NCI-H82 (cell line): ENCODE data around the gene HNRNPA1L2.
"Not testable (repeated sequence)": the region's sequence is repeated elsewhere in the genome, so short reads cannot be mapped to it uniquely, and the experiment has no call there.

Experiments
- DNase-seq: peaks from one replicate; lab custom pipeline; 2025; lab: John Stamatoyannopoulos, UW

Gene HNRNPA1L2

GRCh38 chr13:52642131-52642530 lies at the start of gene HNRNPA1L2:
HNRNPA1L2 (plus strand) TSS chr13:52642431; CDS start chr13:52642493, 62 bp downstream.
- DNase-seq = no peak

DNA sequence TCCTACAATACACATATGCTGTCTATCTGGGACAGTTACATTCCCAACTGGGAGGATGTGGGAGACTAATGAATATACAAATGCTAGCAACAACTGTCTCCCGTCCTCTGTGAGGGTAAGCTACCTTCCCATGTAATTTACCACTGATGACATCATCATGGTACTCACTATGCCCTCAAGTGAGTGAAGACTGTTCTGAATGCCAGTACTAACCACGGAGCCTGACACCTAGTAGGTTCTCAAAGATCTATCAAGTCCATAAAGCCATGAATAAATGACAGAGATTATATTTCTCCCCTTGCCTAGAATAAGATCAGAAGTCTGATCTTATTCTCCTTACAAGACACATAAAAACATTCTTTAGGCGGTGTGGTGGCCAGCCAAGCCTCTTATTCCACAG lies 49.1 kb upstream of the HNRNPA1L2 start:
- not testable (repeated sequence) for DNase-seq

- DNase-seq = not testable (repeated sequence)
Measured at GRCh38 chr13:52593812-52594211, 48.4 kb upstream of the HNRNPA1L2 start.

- not testable (repeated sequence) for DNase-seq
Measured at GRCh38 chr13:52594295-52594694, 47.9 kb upstream of the HNRNPA1L2 start.

DNA sequence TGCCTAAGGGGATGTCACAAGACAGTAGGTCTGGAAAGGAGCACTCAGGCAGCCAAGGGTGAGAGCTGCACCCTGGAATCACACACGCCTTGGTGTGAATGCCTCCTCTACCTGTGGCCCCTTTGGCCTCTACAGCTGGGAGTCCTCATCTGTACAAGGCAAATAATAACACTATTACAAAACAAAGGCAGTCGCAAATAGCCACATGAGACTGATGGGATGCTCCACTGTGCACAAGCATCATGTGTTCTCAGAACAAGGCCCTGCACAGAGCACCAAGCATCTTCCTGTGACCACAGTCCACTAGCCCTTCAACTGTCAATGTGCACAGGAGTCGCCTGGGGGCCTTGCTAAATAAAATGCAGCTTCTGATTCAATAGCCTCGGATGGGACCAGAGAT lies 44.6 kb upstream of the HNRNPA1L2 start:
- no peak for DNase-seq

DNA sequence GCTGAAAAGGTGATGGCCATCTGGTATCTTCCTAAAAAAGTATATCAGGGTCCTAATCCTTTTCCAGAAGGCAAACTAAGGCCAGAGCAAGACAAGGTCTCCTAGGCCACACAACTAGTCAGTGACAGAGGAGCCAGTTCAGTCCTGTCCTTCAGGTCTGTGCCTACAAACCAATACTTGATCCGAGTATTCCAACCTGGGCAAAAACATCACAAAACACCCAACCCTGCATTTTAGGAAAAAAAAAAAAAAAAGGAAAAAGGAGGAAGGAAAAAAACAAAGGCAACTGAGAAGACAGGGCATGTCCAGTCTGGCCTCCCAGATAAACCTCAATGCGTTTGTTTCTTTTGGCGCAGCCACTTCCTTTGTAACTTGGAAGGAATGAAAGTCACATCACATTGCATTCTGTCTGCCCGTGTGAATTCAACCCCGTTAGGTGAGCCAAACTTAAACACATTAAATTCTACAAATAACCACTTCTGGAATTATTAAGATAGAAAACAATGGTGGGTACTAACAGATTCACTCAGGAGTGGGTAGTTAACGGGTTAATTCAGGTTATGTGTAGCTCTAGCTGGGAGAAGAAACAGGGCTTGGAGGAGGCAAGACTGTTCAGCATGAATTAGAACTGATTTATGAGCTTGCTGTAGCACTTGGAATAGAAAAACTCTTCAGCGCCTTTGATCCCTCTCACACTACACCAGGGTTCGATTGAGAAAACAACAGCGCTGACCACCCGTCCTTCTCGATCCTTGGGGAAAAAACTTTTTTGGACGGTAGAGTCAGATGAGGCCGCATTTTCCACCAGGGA lies 43.0 kb upstream of the HNRNPA1L2 start:
- peak; percentile 79 for DNase-seq

DNA sequence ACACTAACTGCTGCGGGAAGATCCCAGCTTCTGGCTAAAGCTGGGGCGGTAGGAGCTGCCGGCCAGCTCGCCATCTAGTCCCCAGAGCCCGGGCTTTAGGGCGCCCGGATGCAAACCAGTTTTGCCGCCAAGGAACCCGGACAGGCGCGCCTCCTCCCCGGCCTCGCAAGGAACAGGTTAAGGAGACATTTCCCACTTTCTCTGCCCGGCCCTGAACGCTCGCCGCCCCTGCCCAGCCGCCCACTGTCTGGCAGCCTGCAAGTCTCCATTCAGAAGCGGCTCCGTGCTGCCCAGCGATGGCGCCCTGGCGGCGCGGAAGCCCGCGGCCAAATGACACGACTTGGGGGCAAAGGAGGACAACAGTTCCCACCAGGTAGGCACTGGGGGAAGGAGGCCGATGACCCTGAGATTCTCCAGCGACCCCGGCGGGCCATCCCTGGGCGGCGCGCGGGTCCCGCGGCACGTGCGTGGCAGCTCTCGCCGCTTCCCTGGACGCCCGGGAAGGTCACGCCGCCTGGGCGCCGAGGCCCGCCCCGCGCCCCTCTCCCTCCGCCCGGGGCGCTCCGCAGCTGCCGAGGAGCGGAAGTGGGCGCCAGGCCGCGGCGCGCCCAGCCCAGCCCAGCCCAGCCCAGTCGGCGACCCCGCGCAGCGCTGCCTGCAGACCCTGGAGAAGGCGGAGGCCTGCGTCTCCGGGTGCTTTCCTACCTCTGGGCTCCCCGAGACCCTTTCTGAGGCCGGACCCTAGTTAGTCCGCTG lies 42.2 kb upstream of the HNRNPA1L2 start:
- peak; percentile 79 for DNase-seq

DNA sequence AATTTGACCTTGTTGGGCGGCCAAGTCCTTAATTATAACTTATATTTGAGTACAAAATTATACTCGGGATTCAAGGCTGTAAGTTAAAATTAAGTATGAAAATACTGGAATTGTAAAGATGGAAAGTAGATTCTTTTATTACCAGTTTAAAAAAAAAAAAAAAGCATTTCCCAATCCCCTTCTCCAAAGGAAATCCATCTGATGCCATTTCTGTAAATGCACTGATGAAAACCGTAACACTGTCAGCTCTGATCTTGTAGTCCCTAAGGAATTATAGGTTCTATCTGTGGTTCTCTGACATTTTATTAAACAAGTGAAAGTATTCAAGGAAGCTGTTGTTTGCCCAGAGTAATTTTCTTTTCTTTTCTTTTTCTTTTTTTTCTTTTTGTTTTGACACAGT lies 41.6 kb upstream of the HNRNPA1L2 start:
- DNase-seq = no peak

DNA sequence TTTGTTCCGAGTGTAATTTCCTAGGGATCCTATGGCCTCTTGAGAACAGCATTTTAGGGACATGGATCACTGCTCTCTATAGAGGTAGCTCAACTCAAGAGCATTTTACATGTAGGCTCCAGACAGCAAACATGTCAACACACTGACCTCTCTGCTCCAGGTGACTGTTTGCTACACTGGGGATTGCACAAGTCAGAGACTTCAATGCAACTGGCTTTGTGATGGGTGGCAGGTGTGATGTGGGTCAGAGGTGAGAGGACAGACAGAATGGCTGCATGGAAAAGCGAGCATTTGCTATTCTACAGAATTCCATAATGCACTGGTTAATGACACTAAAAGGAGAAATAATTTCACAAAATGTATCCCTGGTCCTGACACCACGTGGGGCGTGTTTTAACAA lies 38.9 kb upstream of the HNRNPA1L2 start:
- not testable (repeated sequence) for DNase-seq

DNA sequence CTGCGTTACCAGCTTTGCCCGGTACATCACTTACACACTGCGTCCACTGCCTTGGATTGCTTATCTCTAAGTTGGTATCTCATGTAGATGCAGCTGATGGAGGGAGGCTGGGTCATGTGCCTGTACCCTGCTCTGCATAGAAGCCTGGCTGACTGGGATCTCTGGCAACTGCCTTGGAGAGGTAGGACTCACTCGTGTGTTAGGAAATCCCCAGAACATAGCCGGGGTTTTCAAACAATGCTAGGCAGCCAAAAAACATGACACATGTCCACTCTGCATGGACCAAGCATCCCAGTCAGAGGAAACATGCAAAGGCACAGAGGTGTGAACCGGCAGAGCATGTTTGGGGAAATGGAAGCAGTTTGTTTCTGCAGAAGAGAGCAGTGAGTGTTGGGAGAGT lies 36.1 kb upstream of the HNRNPA1L2 start:
- not testable (repeated sequence) for DNase-seq

GRCh38 chr13:52606795-52607194 lies 35.4 kb upstream of the HNRNPA1L2 start:
- DNase-seq = not testable (repeated sequence)

DNA sequence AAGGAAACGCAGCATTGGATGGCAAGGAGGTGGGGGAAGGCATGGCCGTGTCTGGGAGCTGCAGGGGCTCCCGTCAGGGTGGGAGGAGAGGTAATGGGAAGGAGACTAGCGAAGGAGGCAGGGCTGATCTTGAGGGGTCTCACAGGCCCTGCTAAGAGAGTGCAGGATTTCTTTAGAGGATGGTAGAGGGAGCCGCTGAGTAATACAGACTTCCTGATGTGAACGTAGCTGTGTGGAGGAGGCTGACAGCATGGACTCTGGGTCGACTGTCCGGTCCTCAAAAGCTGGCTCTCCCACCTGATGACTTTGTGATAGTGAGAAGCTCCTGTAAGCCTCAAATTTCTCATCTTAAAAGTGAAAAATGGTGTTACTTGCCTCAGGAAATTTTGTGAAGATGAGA lies 34.0 kb upstream of the HNRNPA1L2 start:
- DNase-seq = peak; percentile 36

DNA sequence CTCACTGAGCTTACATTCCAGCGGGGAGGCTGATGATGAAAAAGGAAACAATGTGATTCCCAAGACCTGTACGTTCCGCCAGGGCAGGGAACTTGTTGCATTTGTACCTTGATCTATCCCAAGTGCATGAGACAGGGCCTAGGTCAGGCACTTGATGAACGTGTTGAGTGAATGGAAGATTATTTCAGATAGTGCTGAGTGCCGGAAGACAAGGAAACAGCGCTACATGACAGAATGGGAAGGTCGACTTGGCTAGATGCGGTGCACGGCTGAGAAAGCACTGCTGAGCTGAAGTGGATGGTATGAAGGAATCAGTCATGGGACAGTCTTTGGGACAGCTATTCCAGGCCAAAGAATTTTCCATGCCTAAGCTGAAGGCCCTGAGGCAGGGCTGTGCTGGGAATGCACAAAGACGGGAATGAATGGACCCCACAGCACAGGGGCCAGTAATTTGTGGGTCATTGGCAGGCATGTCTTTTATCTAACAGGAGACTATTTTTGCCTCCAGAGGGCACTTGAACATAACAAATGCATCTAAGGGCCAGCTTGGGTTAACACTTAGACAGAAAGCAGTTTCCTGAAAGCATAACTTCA lies 33.1 kb upstream of the HNRNPA1L2 start:
- peak; percentile 68 for DNase-seq

GRCh38 chr13:52610158-52610557 lies 32.1 kb upstream of the HNRNPA1L2 start:
- not testable (repeated sequence) for DNase-seq

DNA sequence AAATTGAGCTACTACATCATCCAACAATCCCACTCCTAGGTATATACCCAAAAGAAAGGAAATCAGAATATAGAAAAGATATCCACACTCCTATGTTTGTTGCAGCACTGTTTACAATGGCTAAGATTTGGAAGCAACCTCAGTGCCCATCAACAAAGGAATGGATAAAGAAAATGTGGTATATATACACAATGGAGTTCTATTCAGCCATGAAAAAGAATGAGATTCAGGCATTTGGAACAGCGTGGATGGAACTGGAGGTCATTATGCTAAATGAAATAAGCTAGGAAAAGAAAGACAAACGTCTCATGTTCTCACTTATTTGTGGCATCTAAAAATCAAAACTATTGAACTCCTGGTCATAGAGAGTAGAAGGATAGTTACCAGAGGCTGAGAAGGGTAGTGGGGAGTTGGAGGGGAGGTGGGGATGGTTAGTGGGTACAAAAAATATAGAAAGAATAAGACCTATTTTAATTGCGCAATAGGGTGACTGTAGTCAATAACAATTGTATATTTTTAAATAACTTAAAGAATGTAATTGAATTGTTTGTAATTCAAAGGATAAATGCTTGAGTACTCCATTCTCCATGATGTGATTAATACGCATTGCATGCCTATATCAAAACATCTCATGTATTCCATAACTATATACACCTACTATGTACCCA lies 27.0 kb upstream of the HNRNPA1L2 start:
- no peak for DNase-seq

GRCh38 chr13:52615812-52616211 lies 26.4 kb upstream of the HNRNPA1L2 start:
- peak; percentile 43 for DNase-seq

- peak; percentile 98 for DNase-seq
Measured at GRCh38 chr13:52617070-52618060, 24.9 kb upstream of the HNRNPA1L2 start.

GRCh38 chr13:52631083-52631690 lies 11.0 kb upstream of the HNRNPA1L2 start:
- not testable (repeated sequence) for DNase-seq

DNA sequence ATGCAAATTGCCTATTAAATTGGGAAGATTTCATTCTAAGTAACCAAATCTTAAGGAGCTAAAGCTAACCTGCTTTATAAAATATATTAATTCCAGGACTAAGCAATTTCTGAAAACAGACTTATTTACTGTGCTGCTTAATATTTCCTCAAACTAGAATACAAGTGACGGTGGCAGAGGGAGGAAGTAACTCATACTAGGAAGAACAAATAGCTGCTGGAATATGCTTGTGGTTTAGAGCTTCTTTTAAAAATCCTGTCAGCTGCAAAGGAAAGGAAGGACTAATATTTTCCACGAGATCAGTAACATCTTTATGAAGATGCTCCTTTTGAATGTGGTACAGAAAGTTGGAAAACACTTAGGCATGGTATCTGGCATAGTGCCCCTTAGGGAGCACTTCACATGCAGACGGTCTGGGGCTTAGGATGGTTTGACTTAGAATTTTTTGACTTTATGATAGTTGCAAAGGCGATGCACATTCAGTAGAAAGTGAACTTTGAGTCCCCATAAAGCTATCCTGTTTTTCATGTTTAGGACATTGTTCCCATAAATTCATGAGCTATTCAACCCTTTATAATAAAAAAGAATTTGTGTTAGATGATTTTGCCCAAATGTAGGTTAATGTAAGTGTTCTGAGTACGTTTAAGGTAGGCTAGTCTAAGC lies 3.4 kb upstream of the HNRNPA1L2 start:
- no peak for DNase-seq

- DNase-seq = peak; percentile 20
Measured at GRCh38 chr13:52644108-52644507, 1.9 kb downstream of the HNRNPA1L2 start.
